GM18519 (cell line): ENCODE data around the gene S100A5.

Experiments
- ATAC-seq: cut with Tn5 transposase; IDR thresholded peaks from one replicate; pipeline ENCODE4 v1.9.1; 2021; ENCODE audit warnings: mild to moderate bottlenecking, moderate library complexity; ENCODE audit not compliant: unreplicated experiment, low FRiP score

The S100A5 gene

GRCh38 chr1:153548722-153549688, 8.3 kb upstream of the S100A5 start, which contains the start of gene S100A3:
Gene S100A3 (minus strand): TSS chr1:153549258. CDS start chr1:153548485, 773 bp downstream.
- ATAC-seq, result no peak

GRCh38 chr1:153547560-153548551, 7.1 kb upstream of the S100A5 start:
- no peak for ATAC-seq

- ATAC-seq, result no peak
Observed at GRCh38 chr1:153546796-153547559, 6.2 kb upstream of the S100A5 start.

DNA sequence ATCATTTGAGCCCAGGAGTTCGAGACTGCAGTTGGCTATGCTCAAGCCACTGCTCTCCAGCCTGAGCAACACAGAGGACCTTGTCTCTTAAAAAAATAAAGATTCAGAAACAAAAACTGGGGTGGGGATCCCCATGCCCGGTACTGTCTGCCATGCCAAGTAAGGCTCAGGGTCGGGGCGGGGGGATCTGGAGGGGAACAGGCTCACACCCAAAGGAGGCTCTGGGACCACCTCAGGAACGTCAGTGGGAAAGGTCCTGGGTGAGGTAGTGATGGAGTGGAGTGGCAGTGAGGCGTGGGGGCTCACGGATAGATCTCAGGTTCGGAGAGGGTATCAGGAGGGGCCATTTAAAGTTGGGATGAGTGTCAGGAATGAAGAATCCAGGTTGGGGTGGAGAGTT, 5.6 kb upstream of the S100A5 start:
- ATAC-seq, result no peak

- no peak for ATAC-seq
Observed at GRCh38 chr1:153545067-153546055, 4.6 kb upstream of the S100A5 start, which contains the start of gene S100A4. Gene S100A4 (minus strand): TSS chr1:153545806. CDS start chr1:153544794, 1,012 bp downstream.

DNA sequence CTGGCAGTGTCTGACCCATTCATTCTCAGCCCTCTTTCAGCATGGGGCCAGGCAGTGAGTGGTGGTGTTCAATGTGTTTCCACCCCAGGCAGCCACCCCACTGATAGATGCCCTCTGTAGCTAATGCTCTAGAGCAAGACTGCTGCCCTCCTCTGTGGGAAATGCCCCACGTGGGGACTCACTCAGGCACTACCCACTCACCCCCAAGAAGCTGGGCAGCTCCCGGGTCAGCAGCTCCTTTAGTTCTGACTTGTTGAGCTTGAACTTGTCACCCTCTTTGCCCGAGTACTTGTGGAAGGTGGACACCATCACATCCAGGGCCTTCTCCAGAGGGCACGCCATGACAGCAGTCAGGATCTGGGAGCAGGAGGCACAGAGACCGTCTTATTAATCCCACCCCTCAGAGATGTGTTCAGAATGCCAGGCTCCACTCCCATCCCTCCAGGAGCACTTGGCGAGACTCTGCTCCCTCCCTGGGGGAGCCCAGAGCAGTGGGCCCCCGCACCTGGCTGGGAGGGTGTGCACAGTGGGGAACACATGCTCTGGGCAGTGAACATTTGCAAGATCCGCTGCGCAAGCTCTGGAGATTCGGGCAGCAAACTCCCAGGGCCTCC, 3.8 kb upstream of the S100A5 start:
- ATAC-seq, result no peak

DNA sequence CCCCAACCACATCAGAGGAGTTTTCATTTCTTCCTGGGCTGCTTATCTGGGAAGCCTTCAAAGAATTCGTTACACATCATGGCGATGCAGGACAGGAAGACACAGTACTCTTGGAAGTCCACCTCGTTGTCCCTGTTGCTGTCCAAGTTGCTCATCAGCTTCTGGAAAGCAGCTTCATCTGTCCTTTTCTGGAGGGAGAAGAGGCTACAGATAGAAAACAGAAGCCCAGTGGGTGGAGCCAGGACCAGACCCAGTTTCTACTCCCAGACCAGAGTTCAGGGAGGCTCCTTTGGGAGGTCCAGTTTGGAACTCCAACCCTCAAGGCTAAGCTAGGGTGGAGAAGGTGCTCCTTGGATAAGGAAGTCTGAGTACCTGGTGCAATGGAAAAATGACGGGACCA, 3.0 kb upstream of the S100A5 start:
- no peak for ATAC-seq

GRCh38 chr1:153542956-153543711, 2.4 kb upstream of the S100A5 start:
- no peak for ATAC-seq

DNA sequence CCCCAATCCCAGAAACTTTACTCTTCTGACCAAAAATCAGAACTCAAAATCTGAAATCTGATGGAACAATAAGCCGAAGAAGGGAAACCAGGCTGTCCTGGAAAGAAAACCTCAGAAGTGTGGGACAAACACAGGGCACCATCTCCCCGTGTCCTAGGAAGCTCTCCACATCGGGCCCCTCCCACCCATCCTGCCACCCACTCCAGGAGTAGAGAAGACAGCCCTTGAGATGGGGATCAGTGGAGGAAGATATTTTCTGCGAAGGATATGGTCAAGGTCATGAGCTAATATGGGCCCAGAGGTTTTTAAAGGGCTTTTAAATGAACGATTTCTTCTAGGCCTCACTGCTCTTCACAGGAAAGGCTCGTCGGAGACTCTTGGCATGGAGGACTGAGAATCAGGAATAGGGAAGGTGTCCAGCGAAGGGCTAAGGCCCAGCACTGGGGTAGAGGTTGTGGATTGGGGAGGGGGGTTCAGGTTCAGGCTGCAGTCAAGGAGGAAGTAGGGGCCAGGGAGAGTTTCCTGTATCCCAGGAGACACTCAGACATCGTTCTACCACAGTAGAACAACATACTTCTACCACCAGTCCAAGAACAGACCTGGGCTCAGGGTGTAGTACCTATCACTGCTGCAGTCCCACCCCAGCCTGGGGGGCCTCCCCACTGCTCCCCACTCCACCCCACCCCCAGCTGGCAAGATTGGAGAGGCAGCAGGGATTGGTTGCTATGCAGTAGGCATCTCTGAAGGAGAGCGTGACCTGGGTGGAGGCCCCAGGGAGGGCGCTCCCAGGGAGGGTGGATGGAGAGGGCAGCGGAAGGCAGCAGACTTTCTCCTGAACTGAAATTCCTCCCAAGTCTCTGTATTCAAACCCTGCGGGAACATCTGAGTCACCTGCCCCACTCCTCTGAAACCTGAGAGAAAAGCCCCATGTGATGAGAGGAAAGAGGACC, 1.2 kb upstream of the S100A5 start:
- ATAC-seq, result no peak

- ATAC-seq, result no peak
Observed at GRCh38 chr1:153539395-153540093, 1.2 kb downstream of the S100A5 start.

- ATAC-seq, result no peak
Observed at GRCh38 chr1:153538315-153538821, 2.4 kb downstream of the S100A5 start.

GRCh38 chr1:153537376-153537730, 3.4 kb downstream of the S100A5 start:
- ATAC-seq, result no peak

GRCh38 chr1:153536671-153537375, 3.9 kb downstream of the S100A5 start:
- ATAC-seq, result no peak

DNA sequence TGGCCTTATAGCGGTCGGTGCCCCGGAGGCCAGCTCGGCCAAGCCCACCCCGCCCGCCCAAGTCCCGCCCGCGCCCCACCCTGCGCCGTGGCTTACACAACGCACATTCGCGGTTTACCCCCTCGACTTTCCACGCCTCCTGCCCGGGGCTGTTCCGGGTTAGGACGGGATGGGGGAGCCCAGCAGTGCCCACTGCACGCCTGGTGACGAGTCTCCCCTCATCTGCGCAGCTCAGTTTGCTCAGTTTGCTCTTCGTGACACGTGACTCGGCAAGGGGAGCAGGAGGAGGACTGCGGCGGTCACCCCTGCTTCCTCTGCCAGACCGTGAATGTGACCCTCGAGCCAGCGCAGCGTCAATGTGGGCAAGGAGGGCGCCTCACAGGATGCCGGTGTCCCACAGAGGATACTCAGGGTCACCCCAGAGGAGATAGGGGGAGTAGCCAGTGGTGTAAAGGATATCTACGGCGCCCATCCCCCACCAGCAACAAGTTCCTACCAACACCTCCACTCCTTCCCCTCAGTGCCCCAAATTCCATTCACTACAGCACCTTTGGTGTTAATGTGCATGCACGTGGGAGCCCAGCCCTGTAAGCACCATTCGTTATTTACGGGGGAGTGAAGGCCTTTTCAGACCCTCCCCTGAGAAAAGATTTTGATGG, 4.6 kb downstream of the S100A5 start:
- ATAC-seq, result no peak
